Superior temporal gyrus (tissue), 1 donor: ENCODE results near the gene EPHA8.

Experiments
- DNase-seq: peaks from one replicate; pipeline ENCODE4 v3.0.0-alpha.2; 2016; ENCODE audit errors: extremely low spot score

The EPHA8 gene

DNA sequence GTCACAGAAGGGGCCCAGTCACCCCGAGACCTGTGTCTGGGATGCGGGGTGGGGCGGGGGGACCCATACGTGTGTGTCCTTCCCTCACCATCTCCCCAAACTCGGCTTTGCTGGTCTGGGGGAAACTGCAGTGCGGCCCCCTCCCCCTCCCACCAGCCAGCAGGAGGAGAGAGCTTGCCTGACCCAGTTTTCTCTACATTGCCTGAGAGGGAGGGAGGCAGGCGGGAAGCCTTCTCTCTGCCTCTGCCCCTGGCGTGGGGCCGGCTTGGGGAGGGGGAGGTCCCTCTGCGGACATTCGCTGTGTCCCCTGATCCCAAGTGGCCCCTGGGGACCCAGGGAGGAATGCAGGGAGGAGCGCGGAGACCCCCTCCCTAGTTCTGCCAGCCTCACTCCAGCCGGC is 3.9 kb downstream of the EPHA8 start:
- DNase-seq = no peak

DNA sequence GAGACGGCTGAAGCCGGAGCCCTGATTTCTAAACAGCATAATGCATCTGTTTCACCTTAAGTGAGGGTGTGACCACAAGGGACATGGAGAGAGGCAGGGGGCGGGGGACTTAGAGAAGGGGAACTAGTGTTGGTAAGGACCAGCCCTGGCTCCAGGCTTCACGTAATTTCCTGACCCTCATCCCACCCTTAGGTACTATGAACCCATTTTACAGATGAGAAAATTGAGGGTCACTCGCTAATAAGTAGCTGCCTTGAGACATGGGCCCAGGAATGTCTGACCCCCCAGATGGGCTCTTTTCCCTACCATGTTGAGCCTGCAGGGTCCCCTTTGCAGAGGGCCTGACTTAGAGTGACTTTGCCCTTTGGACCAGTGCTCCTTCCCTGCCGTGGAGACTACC is 4.7 kb downstream of the EPHA8 start:
- DNase-seq = no peak

DNA sequence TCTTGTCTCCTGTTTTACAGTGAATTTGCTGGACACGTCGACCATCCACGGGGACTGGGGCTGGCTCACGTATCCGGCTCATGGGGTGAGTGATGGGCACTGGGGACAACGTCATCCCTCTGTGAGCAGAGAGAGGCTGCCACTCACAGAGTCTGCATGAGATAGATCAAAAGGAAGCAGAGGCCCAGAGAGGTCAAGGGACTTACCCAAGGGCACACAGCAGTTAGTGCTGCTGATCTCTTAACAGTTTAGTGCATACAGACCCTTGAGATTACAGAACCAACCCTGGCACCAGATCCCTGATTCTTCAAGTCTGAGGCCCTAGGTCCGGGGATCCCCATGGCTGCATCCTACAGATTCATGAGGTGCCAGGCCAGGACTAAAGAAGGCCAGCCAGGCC is 6.0 kb downstream of the EPHA8 start:
- DNase-seq = no peak

DNA sequence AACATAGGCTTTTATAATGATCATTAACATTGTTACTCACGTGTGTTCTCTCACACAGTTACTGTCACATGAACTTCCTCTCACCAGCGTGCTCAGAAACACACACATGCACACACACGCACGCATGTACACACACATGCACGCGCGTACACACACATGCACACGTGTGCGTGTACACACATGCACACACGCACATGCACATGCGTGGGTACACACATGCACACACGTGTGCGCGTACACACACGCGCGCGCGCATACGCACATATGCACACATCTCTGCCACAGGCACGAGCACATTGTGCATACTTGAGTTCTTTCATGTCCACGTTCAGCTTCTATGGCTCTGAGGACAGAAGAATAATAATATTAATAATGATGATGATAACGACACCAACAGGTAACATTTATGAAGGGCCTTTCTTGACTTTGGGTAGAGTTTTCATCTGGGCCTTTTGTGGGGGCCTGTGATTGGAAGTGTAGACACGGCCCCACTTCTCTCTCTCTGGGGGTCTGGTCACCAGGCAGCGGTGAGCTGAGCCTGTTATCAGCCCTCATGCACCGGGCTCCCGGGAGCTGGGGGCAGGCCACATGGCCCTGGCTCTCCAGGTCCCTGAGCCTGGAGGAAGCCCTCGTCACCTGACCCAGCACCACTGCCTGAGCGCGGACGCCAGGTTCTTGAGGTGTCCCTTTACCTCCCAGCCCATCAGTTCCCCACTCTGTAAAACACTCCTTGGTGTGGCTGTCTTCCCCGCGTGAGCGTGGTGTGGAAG is 7.0 kb downstream of the EPHA8 start:
- no peak for DNase-seq

DNA sequence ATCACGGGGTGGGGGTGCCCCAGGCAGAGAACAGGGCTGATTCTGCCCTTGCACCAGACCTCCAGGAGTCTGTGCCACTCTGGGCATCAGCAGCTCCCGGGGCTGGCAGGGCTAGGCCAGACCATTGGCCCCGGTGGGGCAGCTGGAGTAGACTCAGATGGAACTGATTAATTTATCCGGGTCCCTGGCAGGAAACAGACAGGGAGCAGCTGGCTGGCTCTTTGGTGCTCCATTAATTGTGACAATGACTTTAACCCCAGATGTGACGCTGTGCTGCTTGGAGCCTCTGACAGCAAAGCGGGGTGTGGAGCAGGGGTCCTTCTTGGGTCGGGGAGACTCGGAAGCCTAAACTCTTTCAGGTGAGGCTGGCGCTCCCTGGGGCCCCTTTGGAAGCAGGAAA is 9.5 kb downstream of the EPHA8 start:
- DNase-seq = no peak

DNA sequence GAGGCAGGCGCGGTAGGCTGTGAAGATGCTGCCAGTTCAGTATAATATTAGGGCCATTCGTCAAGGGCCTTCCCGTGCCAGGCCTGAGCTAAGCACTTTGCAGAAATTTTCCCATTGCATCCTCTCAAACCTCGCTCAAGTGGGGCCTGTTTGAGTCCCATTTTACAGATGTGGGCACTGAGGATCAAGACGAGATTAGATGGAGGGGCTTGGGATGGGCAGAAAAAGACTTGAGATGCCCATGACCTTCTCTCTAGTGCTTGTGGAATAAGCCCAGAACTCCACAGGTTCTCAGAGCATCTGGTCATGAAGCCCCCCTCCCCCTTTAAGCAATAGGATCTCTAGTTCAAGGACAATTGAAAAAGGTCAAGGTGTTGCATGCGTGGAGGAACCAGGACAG is 9.9 kb downstream of the EPHA8 start:
- DNase-seq = no peak

DNA sequence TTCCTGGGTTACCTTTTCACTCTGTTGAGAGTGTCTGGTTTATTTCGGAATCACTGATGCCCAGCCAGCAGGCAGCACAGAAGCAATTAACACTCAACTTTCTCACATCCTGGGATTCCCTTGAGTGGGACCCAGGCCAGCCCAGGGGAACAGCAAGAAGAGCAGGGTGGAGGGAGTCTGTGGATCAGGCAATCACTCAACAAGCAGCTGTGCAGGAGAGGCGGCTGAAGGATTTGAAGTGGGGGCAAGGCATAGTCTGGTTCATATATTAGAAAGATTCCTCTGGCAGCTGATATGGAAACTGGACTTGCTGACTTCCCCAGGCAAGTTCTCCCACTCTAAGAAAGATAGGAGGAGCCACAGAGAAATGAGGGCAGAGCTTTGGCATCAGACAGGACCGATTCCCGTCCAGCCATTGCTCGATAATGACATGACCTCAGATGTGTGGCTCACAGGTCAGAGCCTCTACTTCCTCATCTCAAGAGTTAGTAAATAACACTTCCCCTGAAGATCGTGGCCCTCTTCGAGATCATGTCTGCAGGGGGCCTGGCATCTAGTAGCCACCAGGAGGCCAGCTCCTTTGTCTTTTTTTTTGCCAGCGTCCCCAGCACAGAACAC is 12.4 kb downstream of the EPHA8 start:
- DNase-seq = no peak

DNA sequence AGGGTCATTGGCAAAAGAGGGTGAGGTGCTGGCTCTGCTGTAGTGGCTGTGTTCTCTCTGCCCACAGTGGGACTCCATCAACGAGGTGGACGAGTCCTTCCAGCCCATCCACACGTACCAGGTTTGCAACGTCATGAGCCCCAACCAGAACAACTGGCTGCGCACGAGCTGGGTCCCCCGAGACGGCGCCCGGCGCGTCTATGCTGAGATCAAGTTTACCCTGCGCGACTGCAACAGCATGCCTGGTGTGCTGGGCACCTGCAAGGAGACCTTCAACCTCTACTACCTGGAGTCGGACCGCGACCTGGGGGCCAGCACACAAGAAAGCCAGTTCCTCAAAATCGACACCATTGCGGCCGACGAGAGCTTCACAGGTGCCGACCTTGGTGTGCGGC is 12.9 kb downstream of the EPHA8 start:
- no peak for DNase-seq

DNA sequence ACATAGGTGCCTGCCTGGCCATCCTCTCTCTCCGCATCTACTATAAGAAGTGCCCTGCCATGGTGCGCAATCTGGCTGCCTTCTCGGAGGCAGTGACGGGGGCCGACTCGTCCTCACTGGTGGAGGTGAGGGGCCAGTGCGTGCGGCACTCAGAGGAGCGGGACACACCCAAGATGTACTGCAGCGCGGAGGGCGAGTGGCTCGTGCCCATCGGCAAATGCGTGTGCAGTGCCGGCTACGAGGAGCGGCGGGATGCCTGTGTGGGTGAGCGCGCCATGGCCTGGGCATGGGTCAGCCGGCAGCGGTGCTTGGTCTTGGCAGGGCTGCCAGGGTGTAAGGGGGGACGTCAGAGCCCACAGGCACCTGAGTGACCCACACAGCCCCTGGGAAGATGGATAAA is 13.3 kb downstream of the EPHA8 start:
- DNase-seq = no peak

DNA sequence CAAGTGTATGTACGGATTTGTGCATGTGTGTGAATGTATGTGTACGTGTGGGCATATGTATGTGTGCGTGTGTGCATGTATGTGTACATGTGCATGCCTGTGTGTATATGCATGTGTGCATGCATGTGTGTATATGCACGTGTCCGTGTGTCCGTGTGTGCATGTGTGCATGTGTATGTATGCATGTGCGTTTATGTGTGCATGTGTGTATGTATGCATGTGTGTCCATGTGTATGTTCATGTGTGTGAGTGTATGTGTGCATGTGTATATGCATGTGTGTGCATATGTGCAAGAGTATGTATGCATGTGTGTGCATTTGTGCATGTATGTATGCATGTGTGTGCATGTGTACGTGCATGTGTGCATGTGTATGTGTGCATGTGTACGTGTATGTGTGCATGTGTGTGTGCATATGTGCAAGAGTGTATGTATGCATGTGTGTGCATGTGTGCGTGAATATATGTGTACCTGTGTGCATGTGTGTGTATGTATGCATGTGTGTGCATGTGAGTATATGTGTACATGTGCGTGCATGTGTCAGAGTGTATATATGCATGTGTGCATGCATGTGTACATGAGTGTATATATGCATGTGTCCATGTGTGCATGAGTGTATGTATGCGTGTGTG is 15.6 kb downstream of the EPHA8 start:
- no peak for DNase-seq

DNA sequence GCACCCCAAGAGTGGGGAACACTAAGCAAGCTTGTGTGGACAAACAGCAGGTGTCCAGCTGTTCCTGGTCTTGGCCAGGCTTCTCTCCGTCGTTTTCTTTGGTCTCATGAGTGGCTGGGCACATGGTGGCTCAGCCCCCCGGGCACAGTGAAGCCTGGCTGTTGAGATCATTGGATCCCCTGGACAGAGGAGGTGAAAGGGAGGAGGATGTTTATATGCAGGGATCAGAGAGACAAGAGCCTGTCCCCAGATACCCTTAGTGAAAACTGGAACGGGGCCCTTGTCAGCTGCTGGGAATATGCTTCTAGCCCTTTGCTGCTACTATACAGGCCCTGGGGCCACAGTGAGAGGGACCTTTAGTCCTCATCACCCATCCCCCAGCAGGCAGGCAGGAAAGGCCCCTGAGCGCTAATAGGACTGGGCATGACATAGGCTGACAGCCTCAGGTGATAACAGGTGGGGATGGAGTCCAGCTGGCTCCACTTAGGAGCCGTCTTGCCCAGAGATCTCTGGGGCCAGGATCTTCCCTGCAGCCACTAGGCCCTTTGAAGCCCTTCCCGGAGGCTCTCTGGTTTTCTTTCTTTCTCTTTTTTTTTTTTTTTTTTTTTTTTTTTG is 16.4 kb downstream of the EPHA8 start:
- DNase-seq = no peak

DNA sequence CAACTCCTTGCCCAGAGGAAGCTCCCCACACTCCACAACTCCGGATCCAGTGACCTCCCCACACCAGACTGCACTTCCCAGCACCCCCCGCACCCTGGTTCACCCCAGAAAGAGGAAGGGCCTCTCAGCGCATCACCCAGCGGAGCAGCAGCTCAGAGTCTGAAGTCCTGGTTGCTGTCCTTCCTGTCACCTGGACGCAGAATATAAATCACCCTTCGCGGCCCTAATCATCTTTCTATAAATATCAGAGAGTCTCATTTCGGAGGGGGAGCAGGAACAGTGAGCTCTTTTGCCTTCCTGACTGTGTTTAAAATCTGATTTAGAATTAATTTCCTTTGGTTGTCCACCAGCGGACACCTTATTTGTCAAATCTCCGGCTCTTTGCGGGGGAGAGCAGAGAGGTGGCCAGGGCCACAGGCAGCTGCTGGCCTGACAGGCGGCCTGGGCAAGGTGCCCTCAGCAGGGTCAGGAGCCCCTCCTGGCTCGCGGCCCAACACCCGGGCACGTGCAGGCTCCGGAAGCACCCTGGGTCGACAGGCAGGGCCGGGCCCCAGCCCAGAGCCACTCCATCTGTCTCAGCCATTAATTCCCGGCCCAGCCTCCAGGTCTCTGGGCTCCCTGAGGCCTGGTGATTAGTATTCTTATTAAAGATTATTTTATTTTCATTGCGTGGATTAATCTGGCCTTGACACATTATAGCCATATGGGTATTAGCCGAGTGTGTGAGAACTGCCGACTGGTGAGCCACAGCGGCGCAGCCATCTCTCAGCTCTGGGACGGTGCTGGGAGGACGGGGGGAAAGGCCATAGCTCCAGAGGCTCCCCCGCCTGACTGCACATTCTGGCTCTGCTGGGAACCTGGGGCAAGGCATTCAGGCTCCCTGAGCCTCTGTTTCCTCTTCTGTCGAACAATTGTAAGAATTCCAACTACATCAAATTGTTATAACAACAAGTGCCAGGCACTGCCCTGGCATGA is 19.7 kb downstream of the EPHA8 start:
- no peak for DNase-seq

DNA sequence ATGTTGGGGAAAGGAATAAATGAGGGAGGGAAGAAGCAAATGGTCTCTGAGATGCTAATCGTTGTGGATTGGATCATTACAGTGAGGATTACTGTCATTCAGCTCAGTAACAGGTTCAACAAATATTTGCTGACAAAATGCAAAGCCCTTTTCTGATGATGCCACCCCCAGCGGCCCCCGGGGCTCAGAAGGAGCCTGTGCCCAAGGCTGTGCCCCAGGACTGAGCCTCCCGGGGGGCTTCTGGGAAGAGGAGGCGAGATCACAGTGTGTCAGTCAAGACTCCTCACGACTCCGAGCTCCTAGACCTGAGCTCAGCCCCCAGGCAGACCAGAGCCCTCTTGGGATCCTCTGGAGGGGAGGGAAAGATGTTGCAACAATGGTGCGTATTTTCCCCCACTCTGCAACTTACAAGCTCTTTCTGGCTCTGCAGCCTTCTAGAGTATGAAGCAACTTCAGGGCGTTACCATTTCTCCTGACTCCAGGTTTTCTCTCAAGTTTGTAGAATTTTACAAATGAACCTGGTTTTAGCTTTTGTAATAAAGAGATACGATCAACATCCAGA is 20.8 kb downstream of the EPHA8 start:
- no peak for DNase-seq

DNA sequence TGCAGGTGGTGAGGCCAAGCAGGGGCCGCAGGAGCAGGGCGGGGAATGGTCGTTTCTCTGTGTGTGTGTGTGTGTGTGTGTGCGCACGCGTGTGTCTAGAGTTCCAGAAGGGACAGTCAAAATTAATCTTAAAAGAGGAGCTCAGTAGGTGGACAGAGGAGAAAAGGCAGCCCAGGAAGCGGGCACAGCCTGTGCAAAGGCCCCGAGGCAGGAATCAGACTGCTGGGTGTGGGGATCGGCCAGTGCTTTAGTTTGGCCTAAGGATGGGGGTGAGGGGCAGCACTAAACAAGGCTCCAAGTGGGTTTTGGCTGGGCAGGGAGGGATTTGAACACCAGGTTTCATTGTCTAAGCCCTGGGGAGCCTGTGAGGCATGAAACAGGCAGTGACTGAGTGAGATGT is 21.7 kb downstream of the EPHA8 start:
- DNase-seq = no peak

DNA sequence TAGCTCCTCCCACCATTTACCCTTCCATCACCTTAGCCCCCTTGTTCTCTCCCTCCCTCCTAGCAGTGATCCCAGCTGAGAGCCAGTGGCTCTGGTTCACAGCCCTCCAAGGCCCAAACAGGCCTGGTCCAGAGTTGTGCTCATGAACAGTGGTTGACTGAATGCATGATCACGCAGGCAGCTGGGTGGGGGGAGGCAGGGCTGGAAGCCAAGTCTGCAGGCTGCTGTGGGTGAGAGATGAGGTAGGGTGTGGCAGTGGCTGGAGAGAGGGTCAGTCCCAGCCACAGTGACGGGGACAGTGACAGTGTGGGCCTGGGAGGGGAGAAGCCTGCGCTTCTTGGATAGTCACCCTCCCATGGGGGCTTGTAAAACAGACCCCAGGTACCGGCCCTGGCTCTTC is 22.2 kb downstream of the EPHA8 start:
- no peak for DNase-seq

DNA sequence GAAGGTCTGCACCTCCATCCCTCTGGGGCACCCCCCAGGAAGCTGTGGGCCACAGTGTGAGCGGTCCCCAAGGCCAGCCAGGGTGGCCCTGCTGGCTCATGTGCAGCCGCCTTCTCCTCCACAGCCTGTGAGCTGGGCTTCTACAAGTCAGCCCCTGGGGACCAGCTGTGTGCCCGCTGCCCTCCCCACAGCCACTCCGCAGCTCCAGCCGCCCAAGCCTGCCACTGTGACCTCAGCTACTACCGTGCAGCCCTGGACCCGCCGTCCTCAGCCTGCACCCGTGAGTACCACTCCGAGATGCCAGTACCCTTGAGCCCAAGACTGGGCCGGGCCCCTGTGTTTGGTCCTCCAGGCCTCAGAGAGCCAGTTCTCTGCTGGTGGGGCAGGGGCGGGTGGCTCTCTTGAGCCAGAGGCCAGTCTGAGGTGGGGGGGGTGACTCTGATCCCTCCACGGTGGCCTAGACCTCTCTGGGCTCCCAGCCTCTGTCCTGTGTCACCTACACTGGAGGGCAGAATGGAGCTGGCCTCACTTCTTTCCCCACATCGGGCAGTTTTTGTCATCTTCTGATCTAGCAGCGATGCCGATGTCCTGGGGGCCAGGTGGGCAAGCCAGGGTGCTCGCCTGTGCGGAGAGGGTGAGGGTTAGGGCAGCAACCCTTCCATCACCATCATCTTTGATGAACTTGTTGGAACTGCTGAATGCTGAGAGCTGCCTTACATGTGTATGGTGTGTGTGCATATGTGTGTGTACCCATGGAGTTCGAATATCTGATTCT is 23.3 kb downstream of the EPHA8 start:
- no peak for DNase-seq

DNA sequence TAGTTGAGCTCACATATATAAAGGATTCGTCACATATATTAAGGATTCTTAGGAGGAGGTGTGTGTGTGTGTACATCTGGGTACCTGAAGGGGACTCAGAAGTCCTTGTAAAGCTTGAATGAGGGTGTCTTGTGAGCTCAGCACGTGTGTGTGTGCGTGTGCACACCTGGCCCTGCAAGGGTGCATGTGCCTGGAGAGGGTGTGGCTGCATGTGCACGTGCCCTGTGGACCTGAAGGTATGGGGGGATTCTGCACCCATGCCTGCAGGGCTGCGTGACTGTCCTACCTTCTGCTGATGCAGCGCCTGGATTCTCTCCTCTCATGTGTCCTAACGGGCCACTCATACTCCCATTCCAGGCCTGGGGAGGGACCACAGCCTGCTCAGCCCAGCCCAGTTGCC is 24.0 kb downstream of the EPHA8 start:
- no peak for DNase-seq

DNA sequence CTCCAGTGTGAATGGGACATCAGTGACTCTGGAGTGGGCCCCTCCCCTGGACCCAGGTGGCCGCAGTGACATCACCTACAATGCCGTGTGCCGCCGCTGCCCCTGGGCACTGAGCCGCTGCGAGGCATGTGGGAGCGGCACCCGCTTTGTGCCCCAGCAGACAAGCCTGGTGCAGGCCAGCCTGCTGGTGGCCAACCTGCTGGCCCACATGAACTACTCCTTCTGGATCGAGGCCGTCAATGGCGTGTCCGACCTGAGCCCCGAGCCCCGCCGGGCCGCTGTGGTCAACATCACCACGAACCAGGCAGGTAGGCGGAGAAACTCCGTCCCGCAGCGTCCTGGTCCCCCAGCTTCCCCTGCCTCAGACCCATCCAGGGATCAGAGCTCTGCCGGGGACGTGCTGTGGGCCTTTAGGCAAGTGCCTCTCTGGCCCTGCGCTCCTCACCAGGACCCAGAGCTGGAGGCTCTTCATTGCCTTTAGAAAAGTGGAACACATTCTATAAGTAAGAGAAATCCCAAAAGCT is 25.7 kb downstream of the EPHA8 start:
- no peak for DNase-seq

DNA sequence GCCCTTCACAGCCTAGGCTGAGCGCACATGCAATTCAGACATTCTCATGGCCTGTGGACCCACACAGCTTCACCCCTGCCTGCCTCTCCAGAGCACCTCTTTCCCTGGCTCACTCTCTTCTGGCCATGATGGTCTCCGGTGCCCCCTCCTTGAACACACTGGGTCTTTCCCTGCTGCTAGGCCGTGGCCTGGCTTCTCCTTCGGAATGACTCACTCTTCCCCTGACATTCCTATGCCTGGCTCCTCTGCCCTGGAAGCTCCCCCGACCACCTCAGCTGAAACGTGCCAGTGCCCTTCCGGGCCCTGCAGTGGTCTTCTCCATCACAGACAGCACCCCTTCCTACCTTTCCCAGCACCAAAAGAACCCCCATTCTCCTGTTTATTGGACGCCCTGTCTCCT is 28.3 kb downstream of the EPHA8 start:
- DNase-seq = no peak

DNA sequence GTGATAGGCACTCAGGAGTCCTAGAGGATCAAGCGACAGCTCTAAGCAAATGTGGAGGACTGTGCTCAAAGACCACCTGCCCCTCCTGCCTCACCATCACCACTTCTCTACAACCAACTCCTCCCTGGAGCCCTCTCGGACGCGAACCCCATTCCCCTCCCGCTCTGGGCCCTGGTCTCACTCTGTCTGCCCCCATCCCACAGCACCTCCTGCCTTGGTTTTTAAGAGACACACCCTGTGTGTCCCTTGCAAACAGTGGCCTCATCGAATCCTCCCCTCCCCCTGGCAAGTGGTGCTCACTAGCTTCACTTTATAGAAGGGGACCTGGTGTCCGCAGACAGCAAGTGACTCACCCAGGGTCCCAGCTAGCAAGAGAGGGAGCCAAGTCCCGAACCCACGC is 28.8 kb downstream of the EPHA8 start:
- DNase-seq = no peak
